ENCODE results near the gene CCL22.
"Not testable (repeated sequence)": the region's sequence is repeated elsewhere in the genome, so short reads cannot be mapped to it uniquely, and the experiment has no call there.

- not testable (repeated sequence) for TF ChIP-seq POLR2AphosphoS5 (IDR thresholded peaks at IDR 0.05; ENCODE audit: low read depth, low read length); EZH2 (IDR thresholded peaks at IDR 0.05); SIN3A (IDR thresholded peaks at IDR 0.05; ENCODE audit: low read depth); CTCF (IDR thresholded peaks at IDR 0.05 in 2 of 3, conservative IDR thresholded peaks at IDR 0.05 in 1 of 3; ENCODE audit: borderline replicate concordance in 1 of 3, insufficient read depth in 1 of 3, low read depth in 2 of 3, low read length in 2 of 3); ELF1 (IDR thresholded peaks at IDR 0.05; ENCODE audit: borderline replicate concordance, low read depth); SP1 (IDR thresholded peaks at IDR 0.05; ENCODE audit: low read depth); ATF3 (IDR thresholded peaks at IDR 0.05); EZH2phosphoT487 (IDR thresholded peaks at IDR 0.05; ENCODE audit: borderline replicate concordance); POLR2A (IDR thresholded peaks at IDR 0.05; ENCODE audit: borderline replicate concordance, extremely low read depth, insufficient read depth, insufficient read length); ZNF274 (IDR thresholded peaks at IDR 0.05; ENCODE audit: low read depth, low read length); YY1 (IDR thresholded peaks at IDR 0.05; ENCODE audit: extremely low read depth, insufficient replicate concordance, low read depth, low read length)
Observed at GRCh38 chr16:57397493-57397892, 38.9 kb downstream of the CCL22 start.
